Uterus (tissue), 4 donors: ENCODE results near the gene IGF2BP1. TPM values are rescaled to one million over a fixed set of nuclear protein-coding genes. Genes with fewer than 3 reads are reported as not detected.
"Not testable (repeated sequence)": the region's sequence is repeated elsewhere in the genome, so short reads cannot be mapped to it uniquely, and the experiment has no call there.

ENCODE experiments used
- DNase-seq, 2 donors: peaks; one replicate each; pipeline ENCODE4 v3.0.0-alpha.2; 2019 to 2020
- H3K27ac ChIP-seq, 2 donors: fragments of 200-600 bp; sonication (generic); 1 replicate in 1 of 2; 2 replicates in 1 of 2; pipeline ENCODE4 v1.5.1; 2016 to 2018
- H3K27me3 ChIP-seq, 2 donors: fragments of 200-600 bp; sonication (generic); one replicate each; pipeline ENCODE4 v1.5.1; 2018 to 2019; ENCODE audit warnings: control low read depth in 1 of 2
- H3K36me3 ChIP-seq, 2 donors: fragments of 200-600 bp; sonication (generic); one replicate each; pipeline ENCODE4 v1.5.1; 2019; ENCODE audit warnings: control low read depth in 1 of 2
- H3K4me1 ChIP-seq, 2 donors: fragments of 200-600 bp; sonication (generic); one replicate each; pipeline ENCODE4 v1.5.1; 2018 to 2019; ENCODE audit warnings: control low read depth in 1 of 2
- H3K4me3 ChIP-seq, 2 donors: fragments of 200-600 bp; sonication (generic); 1 replicate in 1 of 2; 2 replicates in 1 of 2; pipeline ENCODE4 v1.5.1; 2018 to 2019; ENCODE audit warnings: mild to moderate bottlenecking in 1 of 2
- H3K9me3 ChIP-seq, 2 donors: fragments of 200-600 bp; sonication (generic); one replicate each; pipeline ENCODE4 v1.5.1; 2019; ENCODE audit warnings: control low read depth in 1 of 2
- CTCF ChIP-seq, 4 experiments: fragments of 200-600 bp in 2 of 4; fragments of 450-650 bp in 2 of 4; sonication (generic) in 2 of 4; IDR thresholded peaks; one replicate each; pipeline ENCODE4 v1.5.1; 2016 to 2019; ENCODE audit warnings: antibody characterized with exemption in 4 of 4, mild to moderate bottlenecking in 2 of 4, moderate library complexity in 1 of 4
- POLR2A ChIP-seq, 2 donors: fragments of 450-650 bp; IDR thresholded peaks; one replicate each; pipeline ENCODE4 v1.6.1; 2016; ENCODE audit warnings: antibody characterized with exemption in 2 of 2, mild to moderate bottlenecking in 1 of 2, moderate library complexity in 1 of 2
- intact Hi-C: fragments of 100-400 bp; cut with DNase I; formaldehyde crosslinking; loops from one replicate; pipeline ENCODE4 v1.15.1; 2023; ENCODE audit warnings: low total_unique reads
- total RNA-seq, 4 donors: library from RNA; depleted of rRNA in 3 of 4; stranded (reverse); fragments of >200 nt in 3 of 4; gene quantifications; one replicate each; pipeline versions ENCODE4 v1.1.0 to v1.2.4, GENCODE V29; 2014 to 2023
- donor health status: DM: yes; HTN: yes; CAD: no.

IGF2BP1 gene
- total RNA-seq, 4 donors from 2014 or later: under 0.01 to 1.8 TPM; not detected in 2

GRCh38 chr17:49005140-49005539 lies 8.0 kb downstream of the IGF2BP1 start:
- Histone ChIP-seq H3K36me3 (no peaks in the 10 kb centered on the region), H3K4me1 (no peaks in the 10 kb centered on the region), H3K27ac (no peak overlapping the region), H3K27me3 (peaks cover 0 to 61% of the 10 kb centered on the region in 2 donors), H3K4me3 (no peak overlapping the region), H3K9me3 (no peaks in the 10 kb centered on the region)
- no peak for DNase-seq
- TF ChIP-seq POLR2A (IDR thresholded peaks at IDR 0.05): no peak
- no peak for TF ChIP-seq CTCF (IDR thresholded peaks at IDR 0.05)
- intact Hi-C loops: no loop called here

- H3K4me3 ChIP-seq, H3K27ac ChIP-seq, H3K9me3 ChIP-seq, DNase-seq, intact Hi-C loops, H3K4me1 ChIP-seq, H3K36me3 ChIP-seq: not testable (repeated sequence)
- peaks cover 0 to 35% of the 10 kb centered on the region in 2 donors for H3K27me3 ChIP-seq
Measured at GRCh38 chr17:49008908-49009307, 11.7 kb downstream of the IGF2BP1 start.

DNA sequence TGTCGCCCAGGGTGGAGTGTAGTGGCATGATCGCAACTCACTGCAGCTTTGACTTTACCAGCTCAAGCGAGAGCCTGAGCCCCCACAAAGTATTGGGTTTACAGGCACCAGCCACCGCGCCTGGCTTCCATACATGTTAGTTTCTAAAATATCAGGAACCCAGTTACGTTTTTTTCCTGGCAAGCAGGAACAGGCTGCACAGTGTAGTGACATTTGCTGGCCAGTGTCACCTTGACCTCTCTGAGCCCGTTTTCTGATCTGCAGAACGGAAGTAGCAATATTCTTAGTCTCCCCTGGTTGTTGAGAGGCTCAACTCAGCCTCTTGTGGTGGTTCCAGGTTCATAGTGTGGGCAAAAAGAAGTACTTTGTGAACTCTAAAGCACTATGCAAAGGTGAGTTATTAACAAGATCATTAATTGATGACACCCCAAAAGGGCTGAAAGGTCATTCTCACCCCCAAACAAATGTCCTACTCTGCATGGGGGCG lies 15.6 kb downstream of the IGF2BP1 start:
- no peak for DNase-seq
- TF ChIP-seq POLR2A (IDR thresholded peaks at IDR 0.05) (no peak), CTCF (IDR thresholded peaks at IDR 0.05) (no peak)
- Histone ChIP-seq H3K27me3 (peaks cover 4 to 26% of the 10 kb centered on the region in 2 donors), H3K4me3 (no peak overlapping the region), H3K36me3 (no peaks in the 10 kb centered on the region), H3K9me3 (no peaks in the 10 kb centered on the region), H3K27ac (no peak overlapping the region), H3K4me1 (no peaks in the 10 kb centered on the region)
- intact Hi-C loops: no loop called here

DNA sequence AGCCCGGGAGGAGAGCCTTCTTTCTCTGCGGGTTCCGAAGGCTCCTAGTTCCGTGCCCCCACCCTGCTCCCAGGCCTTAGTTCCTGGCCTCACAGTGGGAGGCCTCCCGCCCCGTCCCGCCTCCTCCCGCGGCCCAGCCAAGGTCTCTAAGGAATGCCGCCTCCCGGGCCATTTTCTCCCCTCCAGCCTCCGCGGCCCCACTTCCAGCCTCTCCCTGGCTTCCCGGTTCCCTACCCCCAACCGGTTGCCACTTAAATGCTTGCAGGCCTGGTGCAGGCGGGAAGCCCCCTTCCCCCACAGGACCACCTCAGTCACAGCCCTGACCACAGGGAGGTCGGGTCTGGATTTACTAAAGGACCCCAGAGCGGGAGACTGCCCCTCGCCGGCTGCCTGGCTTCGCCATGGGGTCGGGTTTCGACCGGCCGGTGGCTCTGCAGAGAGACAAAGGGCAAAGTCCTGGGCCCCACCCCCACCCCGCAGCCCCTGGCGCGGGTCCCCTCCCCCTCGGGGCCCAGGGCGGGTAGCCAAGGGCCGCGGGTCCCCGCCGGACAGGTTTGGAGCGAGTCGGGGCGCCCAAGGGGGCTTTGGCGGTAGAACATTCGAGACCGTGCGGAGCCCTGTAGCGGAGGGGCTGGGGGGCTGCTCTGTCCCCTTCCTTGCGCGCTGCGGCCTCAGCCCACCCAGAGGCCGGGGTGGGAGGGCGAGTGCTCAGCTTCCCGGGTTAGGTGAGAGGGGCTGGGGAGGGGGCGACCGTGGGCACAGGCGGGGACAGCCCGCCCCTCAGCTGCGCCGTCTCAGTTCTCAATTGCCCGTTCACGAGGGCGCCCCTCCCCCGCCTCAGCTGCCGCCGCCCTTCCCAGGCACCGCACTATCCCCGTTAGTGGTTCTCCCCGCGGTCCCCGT lies 16.4 kb downstream of the IGF2BP1 start:
- DNase-seq: no peak
- Histone ChIP-seq H3K27me3 (peaks cover 4 to 26% of the 10 kb centered on the region in 2 donors), H3K27ac (no peak overlapping the region), H3K36me3 (no peaks in the 10 kb centered on the region), H3K4me1 (no peaks in the 10 kb centered on the region), H3K9me3 (no peaks in the 10 kb centered on the region), H3K4me3 (no peak overlapping the region)
- intact Hi-C loops: no loop called here
- no peak for TF ChIP-seq POLR2A (IDR thresholded peaks at IDR 0.05)
- TF ChIP-seq CTCF (IDR thresholded peaks at IDR 0.05): no peak

DNA sequence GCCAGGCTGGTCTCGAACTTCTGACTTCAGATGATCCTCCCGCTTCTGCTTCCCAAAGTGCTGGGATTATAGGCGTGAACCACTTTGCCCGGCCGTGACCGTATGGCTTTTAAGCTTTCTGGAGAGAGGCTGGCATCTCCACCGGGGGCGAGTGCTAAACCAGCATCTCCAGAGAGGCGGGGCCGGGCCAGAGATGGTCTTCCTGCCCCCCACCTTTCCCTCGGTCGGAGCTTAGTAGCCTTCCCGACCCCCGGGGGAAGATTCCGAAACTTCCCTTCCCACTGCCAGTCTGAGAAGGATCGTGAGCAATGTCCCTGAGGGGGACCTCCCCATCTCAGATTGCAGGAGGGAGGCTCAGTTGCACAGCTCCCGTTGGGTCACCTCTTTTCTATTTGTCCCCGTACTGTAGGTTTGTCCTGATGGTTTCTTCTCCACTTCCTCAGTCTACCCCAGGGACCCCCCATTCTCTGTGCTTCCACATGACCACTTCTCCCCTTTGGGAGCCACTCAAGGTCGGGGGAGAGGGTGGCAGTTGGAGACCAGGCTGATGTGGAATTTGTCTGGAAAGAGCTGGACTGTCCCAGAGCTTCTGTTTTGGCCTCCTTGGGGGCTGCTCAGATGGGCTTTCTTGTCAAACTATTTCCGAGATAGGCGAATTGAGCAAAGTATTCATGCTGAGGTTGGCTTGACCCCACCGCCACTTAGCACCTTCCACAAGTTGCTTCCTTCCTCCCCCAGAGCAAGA lies 18.2 kb downstream of the IGF2BP1 start:
- Histone ChIP-seq H3K4me3 (no peak overlapping the region), H3K27ac (no peak overlapping the region), H3K9me3 (no peaks in the 10 kb centered on the region), H3K27me3 (peaks cover 4 to 26% of the 10 kb centered on the region in 2 donors), H3K36me3 (no peaks in the 10 kb centered on the region), H3K4me1 (no peaks in the 10 kb centered on the region)
- DNase-seq: no peak
- no peak for TF ChIP-seq POLR2A (IDR thresholded peaks at IDR 0.05)
- TF ChIP-seq CTCF (IDR thresholded peaks at IDR 0.05): no peak
- intact Hi-C loops: no loop called here
